GM18867 (cell line): ENCODE measurements around the gene MCCD1.

Experiments used
- ATAC-seq: cut with Tn5 transposase; IDR thresholded peaks from one replicate; pipeline ENCODE4 v1.9.1; 2021; ENCODE audit warnings: mild to moderate bottlenecking, moderate library complexity; ENCODE audit not compliant: unreplicated experiment

The MCCD1 gene

GRCh38 chr6:31510007-31510406 lies 18.8 kb upstream of the MCCD1 start:
- no peak for ATAC-seq

DNA sequence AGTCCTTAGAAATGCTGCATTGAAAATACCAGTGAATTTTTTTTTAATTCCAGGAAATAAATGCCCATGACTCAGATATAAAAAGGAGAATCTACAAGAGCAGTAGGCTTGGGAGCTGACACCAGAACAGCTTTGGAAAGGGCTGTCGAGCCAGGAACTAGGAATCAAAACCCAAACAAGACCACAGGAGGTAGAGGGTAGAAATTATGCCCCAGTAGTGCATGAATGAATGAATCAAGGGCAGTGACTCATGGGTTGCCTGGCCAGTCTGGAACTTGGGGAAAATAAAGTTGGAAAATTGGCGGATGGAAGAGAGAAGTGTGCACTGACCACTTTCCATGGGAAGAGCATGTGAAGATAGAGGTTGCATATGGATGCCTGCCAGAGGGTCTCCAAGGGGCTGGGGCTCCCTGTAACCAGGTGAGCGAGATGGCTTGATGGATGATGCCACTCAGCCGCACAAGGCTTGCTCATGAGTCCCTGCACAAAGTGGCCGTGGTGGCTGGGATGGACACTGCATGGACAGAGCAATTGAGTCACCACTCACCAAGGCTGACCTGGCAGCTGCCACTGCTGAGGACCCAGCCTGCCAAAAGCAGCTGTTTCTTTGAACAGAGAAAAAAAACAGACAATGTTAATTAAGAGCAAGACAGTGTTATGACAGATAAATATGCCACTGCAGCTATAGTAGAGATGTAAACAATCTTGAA lies 15.2 kb upstream of the MCCD1 start:
- ATAC-seq, result no peak

DNA sequence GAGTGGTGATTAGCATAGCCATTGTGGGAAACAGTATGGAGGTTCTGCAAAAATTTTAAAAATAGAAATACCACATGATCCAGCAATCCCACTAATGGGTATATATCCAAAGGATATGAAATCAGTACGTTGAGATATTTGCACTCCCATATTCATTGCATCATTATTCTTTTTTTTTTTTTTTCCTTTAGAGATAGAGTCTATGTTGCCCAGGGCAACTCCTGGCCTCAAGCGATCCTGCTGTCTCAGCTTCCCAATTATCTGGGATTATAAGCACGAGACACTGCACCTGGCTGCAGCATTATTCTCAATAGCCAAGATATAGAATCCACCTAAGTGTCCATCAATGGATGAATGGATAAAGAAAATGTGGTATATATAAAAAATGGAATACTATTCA lies 6.9 kb upstream of the MCCD1 start:
- ATAC-seq, result no peak

DNA sequence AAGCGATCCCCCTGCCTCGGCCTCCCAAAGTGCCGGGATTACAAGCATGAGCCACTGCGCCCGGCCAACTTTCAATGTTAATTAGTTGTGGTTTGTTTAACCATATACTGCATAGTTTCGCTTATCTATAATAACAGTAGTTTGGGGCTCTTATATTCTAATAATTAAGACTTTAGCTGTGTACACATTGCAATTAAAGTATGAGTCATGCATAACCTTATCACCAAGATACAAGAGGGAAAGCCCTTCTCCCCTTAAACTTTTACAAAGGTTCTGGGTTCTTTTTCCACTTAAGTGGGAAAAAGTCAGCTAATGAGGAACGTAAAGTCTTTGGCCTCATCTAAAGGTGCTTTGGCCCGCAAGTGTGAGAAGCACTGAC lies 3.2 kb upstream of the MCCD1 start:
- no peak for ATAC-seq

- no peak for ATAC-seq
These were observed 2.7 kb upstream of the MCCD1 start for GRCh38 chr6:31525932-31526591.

- ATAC-seq, result no peak
These were observed 420 bp upstream of the MCCD1 start for GRCh38 chr6:31528307-31528777.

DNA sequence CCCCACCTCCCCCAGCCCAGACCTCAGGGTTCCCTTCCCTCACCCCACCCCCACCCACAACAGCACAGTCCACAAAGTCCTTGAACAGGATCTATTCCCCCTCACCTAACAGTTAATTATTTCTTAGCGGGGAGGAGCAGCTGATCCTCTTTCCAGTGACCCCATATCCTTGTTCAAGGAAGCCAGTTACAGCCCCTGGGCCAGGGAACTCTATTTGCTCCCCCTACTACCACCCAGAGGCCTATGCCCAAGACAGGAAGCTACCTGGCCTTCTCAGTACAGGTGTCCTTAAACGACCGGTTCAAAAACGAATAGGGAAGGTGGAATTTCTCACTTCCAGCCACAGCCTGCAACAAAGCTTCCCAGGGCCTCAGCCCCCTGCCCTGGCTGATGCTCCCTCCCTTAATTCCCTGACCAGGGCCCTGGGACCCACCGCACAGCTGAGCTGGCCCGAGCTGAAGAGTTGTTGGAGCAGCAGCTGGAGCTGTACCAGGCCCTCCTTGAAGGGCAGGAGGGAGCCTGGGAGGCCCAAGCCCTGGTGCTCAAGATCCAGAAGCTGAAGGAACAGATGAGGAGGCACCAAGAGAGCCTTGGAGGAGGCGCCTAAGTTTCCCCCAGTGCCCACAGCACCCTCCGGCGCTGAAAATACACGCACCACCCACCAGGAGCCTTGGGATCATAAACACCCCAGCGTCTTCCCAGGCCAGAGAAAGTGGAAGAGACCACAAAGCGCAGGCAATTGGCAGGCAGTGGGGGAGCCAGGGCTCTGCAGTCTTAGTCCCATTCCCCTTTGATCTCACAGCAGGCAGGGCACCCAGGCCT lies 778 bp downstream of the MCCD1 start:
- no peak for ATAC-seq

DNA sequence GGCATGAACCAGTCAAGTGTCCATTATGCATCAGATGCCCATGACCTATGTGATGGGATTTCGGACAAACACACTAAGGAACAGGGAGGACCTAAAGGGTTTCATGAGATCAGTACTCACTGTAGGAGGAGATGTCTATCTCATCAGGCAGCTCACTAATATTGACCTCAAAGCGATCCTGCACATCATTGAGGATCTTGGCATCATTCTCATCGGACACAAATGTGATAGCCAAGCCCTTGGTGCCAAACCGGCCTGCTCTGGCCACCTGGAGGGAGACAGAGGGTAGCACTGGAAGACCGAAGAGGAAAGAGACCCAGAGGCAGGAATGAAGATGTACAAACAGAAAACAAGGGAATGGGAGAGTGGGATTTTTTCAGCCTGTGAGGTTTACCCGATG lies 1.9 kb downstream of the MCCD1 start:
- no peak for ATAC-seq

DNA sequence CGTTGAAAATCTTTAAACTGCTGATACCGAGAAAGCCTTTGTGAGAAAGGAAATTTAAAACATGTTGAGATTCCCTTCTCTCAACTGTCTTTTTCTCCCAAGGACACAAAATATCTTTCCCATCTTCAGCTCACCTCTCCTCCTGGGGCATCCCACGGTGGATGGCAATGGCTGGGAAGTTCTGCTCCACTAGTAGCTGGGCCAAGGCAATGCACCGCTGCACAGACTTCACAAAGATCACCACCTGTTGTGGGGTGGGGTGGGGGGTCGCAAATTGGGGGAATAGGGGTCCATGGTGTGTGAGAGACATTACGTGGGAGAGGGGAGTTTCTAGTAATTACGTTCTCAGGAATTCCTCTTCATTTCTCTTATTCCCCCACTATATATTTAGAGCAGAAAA lies 2.4 kb downstream of the MCCD1 start:
- ATAC-seq, result no peak

DNA sequence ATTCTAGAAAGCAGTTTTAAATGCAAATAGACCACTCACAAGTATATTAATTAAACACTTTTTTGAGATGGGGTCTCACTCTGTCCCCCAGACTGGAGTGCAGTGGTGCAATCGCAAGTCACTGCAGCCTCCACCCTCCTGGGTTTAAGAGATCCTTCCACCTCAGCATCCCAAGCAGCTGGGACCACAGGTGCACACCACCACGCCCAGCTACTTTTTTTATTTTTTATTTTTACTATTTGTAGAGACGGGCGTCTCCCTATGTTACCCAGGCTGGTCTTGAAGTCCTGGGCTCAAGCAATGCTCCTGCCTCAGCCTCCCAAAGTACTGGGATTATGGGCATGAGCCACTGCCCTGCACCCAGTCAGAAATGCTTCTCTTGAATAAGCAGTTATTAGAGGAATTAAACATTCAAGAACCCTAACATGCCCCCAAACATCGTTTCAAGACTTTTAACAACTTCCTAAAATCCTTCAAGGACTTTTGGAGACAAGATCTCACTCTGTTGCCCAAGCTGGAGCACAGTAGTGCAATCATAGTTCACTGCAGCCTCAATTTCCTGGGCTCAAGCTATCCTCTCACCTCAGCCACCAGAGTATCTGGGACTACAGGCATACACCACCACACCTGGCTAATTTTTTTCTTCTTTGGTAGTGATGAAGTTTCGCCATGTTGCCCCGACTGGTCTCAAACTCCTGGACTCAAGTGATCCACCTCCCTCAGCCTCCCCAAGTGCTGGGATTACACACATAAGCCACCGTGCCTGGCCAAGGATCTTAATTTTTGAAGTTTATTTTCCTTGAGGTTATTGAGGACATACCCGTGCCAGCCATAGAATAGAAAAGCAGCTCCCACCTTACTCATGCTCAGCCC lies 3.2 kb downstream of the MCCD1 start:
- ATAC-seq, result no peak

DNA sequence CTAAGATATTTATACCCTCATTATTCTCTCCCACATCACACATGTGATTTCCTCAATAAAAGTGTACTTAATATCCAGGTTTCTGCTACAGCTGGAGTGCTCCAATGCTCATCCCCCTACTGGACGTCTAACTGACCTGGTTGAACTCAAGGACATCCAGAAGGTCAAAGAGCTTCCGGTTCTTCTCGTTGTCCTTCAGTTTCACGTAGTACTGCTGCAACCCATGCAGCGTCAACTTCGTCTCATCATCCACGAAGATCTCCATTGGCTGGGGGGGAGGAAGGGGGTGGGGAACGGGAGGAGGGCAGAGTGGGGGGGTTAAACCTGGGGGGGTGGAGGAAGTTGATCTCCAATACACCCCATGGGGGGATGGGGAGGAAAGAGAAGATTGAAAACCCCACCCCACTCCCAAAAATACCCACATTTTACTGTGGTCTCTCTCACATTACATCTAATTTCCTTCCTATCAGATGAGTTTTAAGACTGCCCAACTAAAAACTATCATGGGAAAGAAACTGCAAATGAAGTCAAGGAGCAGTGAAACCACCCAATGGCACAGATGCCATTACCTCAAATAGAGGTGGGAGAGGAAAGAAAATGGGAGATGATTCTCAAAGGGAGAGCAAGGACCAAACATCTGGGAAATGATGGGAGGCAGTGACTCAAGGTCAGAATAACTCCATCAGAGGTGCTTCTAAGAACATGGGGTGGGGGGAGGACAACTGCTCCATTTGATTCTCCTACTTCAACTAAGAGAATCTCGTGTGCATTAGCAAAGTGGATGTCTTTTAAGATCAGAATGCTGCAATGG lies 4.1 kb downstream of the MCCD1 start:
- no peak for ATAC-seq

DNA sequence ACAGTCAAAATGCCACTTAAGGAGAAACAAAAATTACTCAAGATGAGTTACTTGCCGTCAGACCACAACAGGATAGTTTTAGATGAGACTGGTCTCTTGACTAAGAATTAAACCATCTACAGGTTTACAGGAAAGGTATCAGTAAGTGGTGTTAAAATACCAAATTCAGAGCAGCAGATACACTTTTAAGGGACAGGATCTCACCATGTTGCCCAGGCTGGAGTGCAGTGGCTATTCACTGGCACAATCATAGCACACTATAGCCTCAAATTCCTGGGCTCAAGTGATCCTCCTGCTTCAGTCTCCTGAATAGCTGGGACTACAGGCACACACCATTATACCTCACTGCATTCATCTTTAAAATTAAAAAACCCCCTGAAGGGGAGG lies 4.7 kb downstream of the MCCD1 start:
- ATAC-seq, result no peak

DNA sequence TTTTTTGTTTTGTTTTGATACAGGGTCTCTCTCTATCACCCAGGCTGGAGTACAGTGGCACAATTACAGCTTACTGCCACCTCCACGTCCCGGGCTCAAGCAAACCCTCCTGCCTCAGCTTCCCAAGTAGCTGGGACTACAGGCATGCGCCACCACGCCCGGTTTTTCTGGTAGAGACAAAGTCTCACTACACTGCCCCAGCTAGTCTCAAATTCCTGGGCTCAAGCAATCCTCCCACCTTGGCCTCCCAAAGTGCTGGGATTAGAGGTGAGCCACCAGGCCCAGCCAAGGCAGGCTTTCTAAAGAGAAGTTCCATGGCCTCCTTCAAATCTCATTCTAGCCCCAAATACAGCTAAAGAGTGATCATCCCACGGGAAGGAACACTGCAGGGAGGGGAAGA lies 5.2 kb downstream of the MCCD1 start:
- ATAC-seq, result no peak

DNA sequence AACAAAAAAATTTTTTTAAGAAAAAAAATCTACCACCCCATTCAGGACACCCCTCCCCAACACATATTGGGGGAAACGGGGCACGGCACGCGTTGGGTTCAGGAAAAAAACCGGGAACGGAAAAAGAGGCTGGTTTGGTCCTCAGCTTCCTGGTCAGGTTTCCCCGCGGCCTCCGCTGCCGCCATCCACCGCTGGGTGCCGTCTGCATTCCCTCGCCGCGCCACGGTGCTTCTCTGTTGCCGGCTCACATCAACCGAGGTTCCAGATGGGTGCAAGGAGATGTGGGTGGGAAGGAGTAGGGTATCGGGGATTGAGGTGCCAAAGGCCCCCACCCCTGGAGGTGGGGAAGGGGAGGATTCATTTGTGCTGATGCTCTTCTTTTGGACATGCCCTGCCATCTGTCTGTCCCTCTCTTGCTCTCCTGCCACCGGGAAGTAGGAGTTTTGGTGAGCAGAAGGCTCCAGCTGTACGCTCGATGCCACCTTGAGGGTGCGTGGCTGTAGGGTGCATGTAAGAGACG lies 5.8 kb downstream of the MCCD1 start:
- no peak for ATAC-seq

DNA sequence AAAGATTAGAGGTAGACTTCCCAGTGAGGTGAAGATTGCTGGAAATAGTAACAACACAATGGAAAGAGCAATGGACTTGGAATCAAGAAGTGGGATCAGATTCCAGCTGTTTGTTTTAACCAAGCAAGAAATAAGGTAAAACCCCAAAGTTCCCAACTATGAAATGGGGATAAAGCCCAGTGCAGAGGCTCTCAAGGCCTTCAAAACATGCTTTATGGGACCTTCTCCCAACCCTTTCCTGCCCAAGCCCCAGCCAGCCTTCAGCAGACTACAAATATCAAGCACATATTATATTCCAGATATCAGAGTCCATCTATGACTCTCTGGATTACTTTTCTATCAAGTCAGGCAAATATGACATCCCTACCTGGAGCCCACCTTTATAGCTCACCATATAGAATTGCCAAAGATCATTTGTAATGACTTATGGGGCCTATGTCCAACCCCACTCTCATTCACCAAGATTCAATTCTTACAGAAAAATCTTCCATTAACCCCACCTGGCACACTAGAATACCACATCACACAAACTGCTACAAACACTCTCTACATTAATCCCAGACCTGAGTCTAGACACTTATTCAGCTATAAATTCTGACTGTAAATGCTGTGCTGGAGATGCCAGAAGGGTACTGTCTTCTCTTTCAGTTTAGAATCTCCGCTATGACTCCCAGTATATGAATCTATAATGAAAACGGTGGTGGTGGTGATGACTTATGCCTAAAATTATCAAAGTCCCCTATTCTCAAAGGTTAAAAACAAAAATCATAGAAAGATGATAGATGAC lies 7.0 kb downstream of the MCCD1 start:
- no peak for ATAC-seq

GRCh38 chr6:31538805-31539400 lies 10.1 kb downstream of the MCCD1 start:
- ATAC-seq, result no peak

DNA sequence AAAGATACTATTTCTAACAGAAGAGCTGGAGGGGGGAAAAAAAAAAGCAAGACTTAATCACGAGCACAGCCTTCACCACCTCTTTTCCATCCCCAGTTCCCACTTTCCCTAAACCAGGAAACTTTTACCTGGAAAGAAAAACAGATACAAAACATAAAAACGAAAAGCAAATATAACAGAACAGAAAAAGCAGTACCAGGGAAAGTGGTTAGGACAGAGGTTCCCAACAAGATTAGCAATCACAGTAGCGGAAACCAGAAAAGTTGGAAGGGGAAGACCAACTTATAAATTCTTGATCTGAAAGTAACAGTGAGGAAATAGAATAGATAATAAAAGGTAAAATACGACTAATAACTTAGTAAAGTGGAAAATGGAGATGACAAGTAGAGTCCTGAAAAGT lies 11.9 kb downstream of the MCCD1 start:
- no peak for ATAC-seq

DNA sequence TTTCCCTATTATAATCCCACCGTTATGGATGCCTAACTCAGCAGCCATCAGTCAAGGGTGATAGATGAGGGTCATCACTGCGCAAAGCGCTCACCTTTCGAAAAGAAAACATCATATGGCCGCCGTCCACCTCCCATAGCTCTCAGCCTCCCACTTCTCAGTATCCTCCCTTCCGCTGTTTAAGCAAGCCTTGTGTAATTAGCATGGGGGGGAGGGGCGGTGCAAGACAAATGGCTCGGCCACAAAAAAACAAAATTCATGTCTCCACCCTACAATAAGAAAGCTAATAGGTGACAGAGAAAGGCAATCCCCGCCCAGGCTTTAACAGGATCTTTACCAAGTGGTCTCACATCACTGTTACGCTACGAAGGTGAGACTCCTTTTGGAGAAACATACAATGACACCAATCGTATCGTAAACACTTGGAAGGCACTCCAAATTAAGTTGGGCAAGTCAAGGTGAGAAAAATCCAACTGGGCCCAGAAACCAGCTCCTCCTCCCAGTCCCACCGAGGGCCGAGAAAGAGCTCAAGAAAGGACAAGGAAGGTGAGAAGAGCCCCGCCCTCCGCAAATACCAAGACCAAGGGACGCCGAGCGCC lies 12.4 kb downstream of the MCCD1 start:
- ATAC-seq, result peak; percentile 4
